Caco-2 (cell line): ENCODE results near the gene KRTAP9-2. TPM values are rescaled to one million over a fixed set of nuclear protein-coding genes. Genes with fewer than 3 reads are reported as not detected.

Source experiments
- BruUV-seq: library from RNA; stranded (reverse); fragments of 400-500 nt; replicated peaks from 2 replicates; lab custom pipeline; 2021; lab: Mats Ljungman, UMichigan
- CTCF ChIA-PET: fragments of 300-600 bp; sonication (Branson Sonifier 250); formaldehyde crosslinking; loops from one replicate; lab custom pipeline; 2022; ENCODE audit warnings: antibody characterized with exemption; lab: Charles Lee
- POLR2A ChIA-PET: fragments of 300-600 bp; sonication (Branson Sonifier 250); formaldehyde crosslinking; loops from one replicate; lab custom pipeline; 2022; ENCODE audit warnings: antibody characterized with exemption; lab: Charles Lee
- DNase-seq, 2 experiments: peaks; one replicate each; pipeline versions ENCODE4 v3.0.0 to v3.0.0-alpha.2; 2020 to 2022
- H3K27me3 ChIP-seq: replicated peaks from 2 replicates; pipeline ENCODE4 v1.6.0; 2011; ENCODE audit warnings: low read length; ENCODE audit not compliant: control insufficient read depth, insufficient read depth
- H3K36me3 ChIP-seq: 2 replicates; pipeline ENCODE4 v1.5.1; 2011; ENCODE audit warnings: low read length; ENCODE audit not compliant: control insufficient read depth, insufficient read depth
- H3K4me1 ChIP-seq: fragments of 250-450 bp; sonication (Bioruptor Pico); 2 replicates; pipeline ENCODE4 v1.5.1; 2020; ENCODE audit warnings: mild to moderate bottlenecking
- H3K4me3 ChIP-seq: 2 replicates; pipeline ENCODE4 v1.5.1; 2011; ENCODE audit warnings: low read depth, mild to moderate bottlenecking, control low read depth, low read length
- H3K9me3 ChIP-seq: fragments of 250-450 bp; sonication (Bioruptor Pico); 2 replicates; pipeline ENCODE4 v1.5.1; 2020; ENCODE audit warnings: mild to moderate bottlenecking, moderate library complexity
- H3K27ac Mint-ChIP-seq: one replicate; pipeline ENCODE4 v1.8.0; 2022; ENCODE audit warnings: mixed read lengths; ENCODE audit not compliant: unreplicated experiment
- H3K27me3 Mint-ChIP-seq: one replicate; pipeline ENCODE4 v1.8.0; 2022; ENCODE audit warnings: mixed read lengths; ENCODE audit not compliant: insufficient read depth, unreplicated experiment
- H3K36me3 Mint-ChIP-seq: one replicate; pipeline ENCODE4 v1.8.0; 2022; ENCODE audit warnings: mild to moderate bottlenecking, mixed read lengths; ENCODE audit not compliant: insufficient read depth, unreplicated experiment
- H3K4me1 Mint-ChIP-seq: one replicate; pipeline ENCODE4 v1.8.0; 2022; ENCODE audit warnings: low read depth, mixed read lengths; ENCODE audit not compliant: unreplicated experiment
- H3K4me3 Mint-ChIP-seq: one replicate; pipeline ENCODE4 v1.8.0; 2022; ENCODE audit warnings: mild to moderate bottlenecking, moderate library complexity, mixed read lengths; ENCODE audit not compliant: unreplicated experiment
- H3K9me3 Mint-ChIP-seq: one replicate; pipeline ENCODE4 v1.8.0; 2022; ENCODE audit warnings: mixed read lengths; ENCODE audit not compliant: unreplicated experiment
- CTCF ChIP-seq, 2 experiments: fragments of 200-600 bp in 1 of 2; IDR thresholded peaks; 1 replicate in 1 of 2; 2 replicates in 1 of 2; pipeline versions ENCODE4 v1.5.1 to v1.8.0; 2011 to 2022; ENCODE audit warnings: antibody characterized with exemption in 1 of 2, control low read depth in 1 of 2, inconsistent platforms in 1 of 2, low read depth in 1 of 2, low read length in 1 of 2, mild to moderate bottlenecking in 1 of 2, moderate library complexity in 1 of 2; ENCODE audit not compliant: insufficient read depth in 1 of 2, severe bottlenecking in 1 of 2, unreplicated experiment in 1 of 2
- intact Hi-C: fragments of 100-400 bp; cut with micrococcal nuclease; formaldehyde crosslinking; loops from one replicate; pipeline ENCODE4 v1.10.0; 2022; ENCODE audit not compliant: unreplicated experiment
- total RNA-seq: library from RNA; stranded (reverse); gene quantifications from 2 replicates; pipeline ENCODE4 v1.2.3, GENCODE V29; 2022

KRTAP9-2 gene
- total RNA-seq, 1 experiment from 2014 or later, result not detected

DNA sequence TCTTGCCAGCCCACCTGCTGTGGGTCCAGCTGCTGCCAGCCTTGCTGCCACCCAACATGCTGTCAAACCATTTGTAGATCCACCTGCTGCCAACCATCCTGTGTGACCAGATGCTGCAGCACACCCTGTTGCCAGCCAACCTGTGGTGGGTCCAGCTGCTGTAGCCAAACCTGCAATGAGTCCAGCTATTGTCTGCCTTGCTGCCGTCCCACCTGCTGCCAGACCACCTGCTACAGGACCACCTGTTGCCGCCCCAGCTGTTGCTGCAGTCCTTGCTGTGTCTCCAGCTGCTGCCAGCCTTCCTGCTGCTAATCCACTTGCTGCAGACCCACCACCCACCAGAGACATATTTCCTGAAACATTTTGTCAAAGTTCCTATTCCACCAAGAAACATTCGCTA is 36.1 kb upstream of the KRTAP9-2 start:
- ChIA-PET CTCF (no interaction called here), POLR2A (no interaction called here)
- Mint-ChIP-seq H3K4me1 (no peaks in the 10 kb centered on the region), H3K36me3 (no peaks in the 10 kb centered on the region), H3K4me3 (no peak overlapping the region), H3K27ac (no peak overlapping the region), H3K9me3 (no peaks in the 10 kb centered on the region), H3K27me3 (no peaks in the 10 kb centered on the region)
- Histone ChIP-seq H3K4me1 (peaks cover 4% of the 10 kb centered on the region; the same call in 1 of the 2 replicates), H3K27me3 (no peaks in the 10 kb centered on the region), H3K9me3 (no peaks in the 10 kb centered on the region), H3K36me3 (no peaks in the 10 kb centered on the region), H3K4me3 (no peak overlapping the region)
- no TSS peak for BruUV-seq
- intact Hi-C loops, result no loop called here
- no peak for TF ChIP-seq CTCF (IDR thresholded peaks at IDR 0.05; ENCODE audit: insufficient read depth in 1 of 2, low read depth in 1 of 2, low read length in 1 of 2, severe bottlenecking in 1 of 2, unreplicated experiment in 1 of 2)
- DNase-seq, result no peak

DNA sequence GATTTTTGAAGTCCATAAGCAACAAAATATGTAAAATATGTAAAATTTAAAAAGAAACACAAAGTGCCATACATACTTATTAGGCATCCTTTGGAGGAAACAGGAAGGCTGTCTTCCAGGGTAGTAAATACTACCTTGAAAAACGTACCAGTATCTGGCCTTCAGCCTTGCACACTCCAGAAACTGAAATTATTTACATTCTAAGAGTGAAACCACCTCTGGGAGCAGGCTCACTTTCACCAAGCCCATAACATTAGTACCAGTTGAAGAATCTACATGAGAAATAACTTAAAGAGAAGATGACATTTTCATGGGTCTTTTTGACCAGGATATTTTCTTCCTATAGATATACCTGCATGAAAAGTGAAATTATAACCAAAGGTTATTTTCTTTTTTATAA is 30.4 kb upstream of the KRTAP9-2 start:
- H3K27ac Mint-ChIP-seq, result no peak overlapping the region
- peaks cover 4% of the 10 kb centered on the region; the same call in 1 of the 2 replicates for H3K4me1 ChIP-seq
- no peaks in the 10 kb centered on the region for H3K27me3 ChIP-seq
- no peak overlapping the region for H3K4me3 Mint-ChIP-seq
- CTCF ChIA-PET, result interaction anchor here (0.7 kb wide), 1 partner anchor 292 kb away, joined by 3 read pairs; no protein-coding TSS in a partner anchor
- H3K9me3 Mint-ChIP-seq, result no peaks in the 10 kb centered on the region
- intact Hi-C loops, result no loop called here
- H3K4me1 Mint-ChIP-seq, result no peaks in the 10 kb centered on the region
- no peak for TF ChIP-seq CTCF (IDR thresholded peaks at IDR 0.05; ENCODE audit: insufficient read depth in 1 of 2, low read depth in 1 of 2, low read length in 1 of 2, severe bottlenecking in 1 of 2, unreplicated experiment in 1 of 2)
- H3K36me3 Mint-ChIP-seq, result no peaks in the 10 kb centered on the region
- DNase-seq, result no peak
- POLR2A ChIA-PET, result no interaction called here
- no peaks in the 10 kb centered on the region for H3K36me3 ChIP-seq
- no peaks in the 10 kb centered on the region; the same call in 1 of the 2 replicates for H3K9me3 ChIP-seq
- no peaks in the 10 kb centered on the region for H3K27me3 Mint-ChIP-seq
- BruUV-seq, result no TSS peak
- H3K4me3 ChIP-seq, result no peak overlapping the region

- no peak for DNase-seq
- H3K36me3 ChIP-seq, result no peaks in the 10 kb centered on the region
- Mint-ChIP-seq H3K36me3 (no peaks in the 10 kb centered on the region), H3K9me3 (no peaks in the 10 kb centered on the region), H3K4me3 (no peak overlapping the region), H3K4me1 (no peaks in the 10 kb centered on the region), H3K27ac (no peak overlapping the region), H3K27me3 (no peaks in the 10 kb centered on the region)
- no TSS peak for BruUV-seq
- no peaks in the 10 kb centered on the region for H3K27me3 ChIP-seq
- intact Hi-C loops, result no loop called here
- H3K9me3 ChIP-seq, result no peaks in the 10 kb centered on the region; the same call in 1 of the 2 replicates
- H3K4me3 ChIP-seq, result no peak overlapping the region
- no peaks in the 10 kb centered on the region for H3K4me1 ChIP-seq
- ChIA-PET POLR2A (no interaction called here), CTCF (no interaction called here)
- no peak for TF ChIP-seq CTCF (IDR thresholded peaks at IDR 0.05; ENCODE audit: insufficient read depth in 1 of 2, low read depth in 1 of 2, low read length in 1 of 2, severe bottlenecking in 1 of 2, unreplicated experiment in 1 of 2)
Observed at GRCh38 chr17:41199421-41200078, 26.9 kb upstream of the KRTAP9-2 start.
